MM.1S (cell line): ENCODE data around the gene SEM1.

Experiments used
- EZH2 ChIP-seq: fragments of 300-600 bp; sonication (generic); optimal IDR thresholded peaks from 2 replicates; pipeline ENCODE3; 2017; ENCODE audit warnings: low read depth, mild to moderate bottlenecking, antibody characterized with exemption, low read length, mixed read lengths
- EZH2phosphoT487 ChIP-seq: fragments of 300-600 bp; sonication (generic); IDR thresholded peaks from 2 replicates; pipeline ENCODE4 v1.6.1; 2018; ENCODE audit warnings: antibody characterized with exemption, low read length
- TF ChIP-seq, protein P1 (sequence below): fragments of 300-600 bp; sonication (generic); IDR thresholded peaks from 2 replicates; pipeline ENCODE4 v1.5.1; 2016; ENCODE audit warnings: antibody characterized with exemption, low read length, mixed read lengths

DNA sequence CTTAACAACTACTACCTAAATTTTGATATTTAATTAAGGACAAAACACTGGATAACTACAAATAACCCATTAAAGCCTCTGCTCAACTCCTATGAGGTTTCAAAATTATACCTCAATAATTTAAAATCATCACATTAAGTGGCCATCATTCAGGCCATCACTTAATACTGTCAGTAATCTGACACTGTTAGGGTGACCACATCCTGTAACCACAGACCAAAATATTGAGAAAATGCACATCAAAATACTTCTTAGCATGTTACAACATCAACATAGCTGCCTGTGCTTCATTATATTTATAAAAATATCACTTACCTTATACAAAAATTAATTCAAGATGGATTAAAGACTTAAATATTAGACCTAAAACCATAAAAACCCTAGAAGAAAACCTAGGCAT lies 23.3 kb downstream of the SEM1 start:
- TF ChIP-seq, protein P1, sequence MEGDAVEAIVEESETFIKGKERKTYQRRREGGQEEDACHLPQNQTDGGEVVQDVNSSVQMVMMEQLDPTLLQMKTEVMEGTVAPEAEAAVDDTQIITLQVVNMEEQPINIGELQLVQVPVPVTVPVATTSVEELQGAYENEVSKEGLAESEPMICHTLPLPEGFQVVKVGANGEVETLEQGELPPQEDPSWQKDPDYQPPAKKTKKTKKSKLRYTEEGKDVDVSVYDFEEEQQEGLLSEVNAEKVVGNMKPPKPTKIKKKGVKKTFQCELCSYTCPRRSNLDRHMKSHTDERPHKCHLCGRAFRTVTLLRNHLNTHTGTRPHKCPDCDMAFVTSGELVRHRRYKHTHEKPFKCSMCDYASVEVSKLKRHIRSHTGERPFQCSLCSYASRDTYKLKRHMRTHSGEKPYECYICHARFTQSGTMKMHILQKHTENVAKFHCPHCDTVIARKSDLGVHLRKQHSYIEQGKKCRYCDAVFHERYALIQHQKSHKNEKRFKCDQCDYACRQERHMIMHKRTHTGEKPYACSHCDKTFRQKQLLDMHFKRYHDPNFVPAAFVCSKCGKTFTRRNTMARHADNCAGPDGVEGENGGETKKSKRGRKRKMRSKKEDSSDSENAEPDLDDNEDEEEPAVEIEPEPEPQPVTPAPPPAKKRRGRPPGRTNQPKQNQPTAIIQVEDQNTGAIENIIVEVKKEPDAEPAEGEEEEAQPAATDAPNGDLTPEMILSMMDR: no peak
- TF ChIP-seq EZH2 (no peak), EZH2phosphoT487 (no peak)
